HEK293 (cell line): ENCODE data around the gene RAX2.
A peak's percentile ranks its signal among the peaks of the same experiment; 100 is the strongest.

Experiments used
- GLIS2 ChIP-seq: fragments of 450-650 bp; formaldehyde crosslinking; IDR thresholded peaks from 2 replicates; pipeline ENCODE4 v1.5.1; 2016; ENCODE audit warnings: missing biosample characterization, missing genetic modification characterization
- KLF1 ChIP-seq: fragments of 450-650 bp; formaldehyde crosslinking; IDR thresholded peaks from 2 replicates; pipeline ENCODE4 v1.5.1; 2016; ENCODE audit warnings: missing biosample characterization, missing genetic modification characterization
- KLF16 ChIP-seq: fragments of 450-650 bp; formaldehyde crosslinking; IDR thresholded peaks from 2 replicates; pipeline ENCODE4 v1.5.1; 2017; ENCODE audit warnings: missing biosample characterization, missing genetic modification characterization
- KLF8 ChIP-seq: fragments of 450-650 bp; formaldehyde crosslinking; IDR thresholded peaks from 2 replicates; pipeline ENCODE4 v1.5.1; 2016; ENCODE audit warnings: missing biosample characterization, missing genetic modification characterization
- PBX3 ChIP-seq: sonication (generic); formaldehyde crosslinking; IDR thresholded peaks from 2 replicates; pipeline ENCODE4 v1.8.1; 2022; ENCODE audit warnings: mild to moderate bottlenecking, moderate library complexity, missing genetic modification reagents
- YY1 ChIP-seq: fragments of 450-650 bp; formaldehyde crosslinking; IDR thresholded peaks from 2 replicates; pipeline ENCODE4 v1.5.1; 2018; ENCODE audit warnings: missing biosample characterization, missing genetic modification characterization
- ZBTB48 ChIP-seq: fragments of 450-650 bp; formaldehyde crosslinking; IDR thresholded peaks from 2 replicates; pipeline ENCODE4 v1.5.1; 2016; ENCODE audit warnings: missing biosample characterization, missing genetic modification characterization
- ZBTB49 ChIP-seq: fragments of 450-650 bp; formaldehyde crosslinking; IDR thresholded peaks from 2 replicates; pipeline ENCODE4 v1.5.1; 2016; ENCODE audit warnings: missing biosample characterization, missing genetic modification characterization, low read depth
- ZNF121 ChIP-seq: fragments of 450-650 bp; formaldehyde crosslinking; IDR thresholded peaks from 2 replicates; pipeline ENCODE4 v1.5.1; 2016; ENCODE audit warnings: missing biosample characterization, missing genetic modification characterization
- ZNF138 ChIP-seq: fragments of 450-650 bp; formaldehyde crosslinking; IDR thresholded peaks from 2 replicates; pipeline ENCODE4 v1.5.1; 2016; ENCODE audit warnings: missing biosample characterization, missing genetic modification characterization, borderline replicate concordance
- ZNF239 ChIP-seq: fragments of 450-650 bp; formaldehyde crosslinking; IDR thresholded peaks from 2 replicates; pipeline ENCODE4 v1.5.1; 2016; ENCODE audit warnings: missing biosample characterization, missing genetic modification characterization
- ZNF366 ChIP-seq: fragments of 450-650 bp; formaldehyde crosslinking; conservative IDR thresholded peaks from 2 replicates; pipeline ENCODE4 v1.5.1; 2016; ENCODE audit warnings: missing biosample characterization, missing genetic modification characterization
- ZNF37A ChIP-seq: fragments of 450-650 bp; IDR thresholded peaks from 2 replicates; pipeline ENCODE4 v1.5.1; 2018; ENCODE audit warnings: missing biosample characterization, missing genetic modification characterization
- ZNF510 ChIP-seq: fragments of 450-650 bp; formaldehyde crosslinking; IDR thresholded peaks from 2 replicates; pipeline ENCODE4 v1.5.1; 2018; ENCODE audit warnings: mild to moderate bottlenecking, missing genetic modification characterization, missing biosample characterization; ENCODE audit not compliant: insufficient replicate concordance
- ZNF530 ChIP-seq: fragments of 450-650 bp; formaldehyde crosslinking; IDR thresholded peaks from 2 replicates; pipeline ENCODE4 v1.5.1; 2016; ENCODE audit warnings: low read depth, missing biosample characterization, missing genetic modification characterization
- ZNF561 ChIP-seq: fragments of 450-650 bp; IDR thresholded peaks from 2 replicates; pipeline ENCODE4 v1.5.1; 2018; ENCODE audit warnings: missing biosample characterization, missing genetic modification characterization, borderline replicate concordance
- ZNF658 ChIP-seq: fragments of 450-650 bp; formaldehyde crosslinking; IDR thresholded peaks from 2 replicates; pipeline ENCODE4; 2016; ENCODE audit warnings: missing biosample characterization, missing genetic modification characterization
- ZNF776 ChIP-seq: fragments of 450-650 bp; formaldehyde crosslinking; IDR thresholded peaks from 2 replicates; pipeline ENCODE4 v1.5.0; 2017; ENCODE audit warnings: missing biosample characterization, missing genetic modification characterization, borderline replicate concordance
- ZNF785 ChIP-seq: fragments of 450-650 bp; formaldehyde crosslinking; IDR thresholded peaks from 2 replicates; pipeline ENCODE4 v1.5.1; 2016; ENCODE audit warnings: missing biosample characterization, missing genetic modification characterization
- ZSCAN16 ChIP-seq: fragments of 450-650 bp; formaldehyde crosslinking; IDR thresholded peaks from 2 replicates; pipeline ENCODE4 v1.5.1; 2016; ENCODE audit warnings: missing biosample characterization, missing genetic modification characterization
- TF ChIP-seq, protein P1 (sequence below): fragments of 450-650 bp; formaldehyde crosslinking; IDR thresholded peaks from 2 replicates; pipeline ENCODE4 v1.5.1; 2016; ENCODE audit warnings: missing biosample characterization, missing genetic modification characterization, borderline replicate concordance
- TF ChIP-seq, protein P2 (sequence below): fragments of 450-650 bp; formaldehyde crosslinking; conservative IDR thresholded peaks from 2 replicates; pipeline ENCODE4 v1.5.1; 2016; ENCODE audit warnings: low read depth, missing biosample characterization, missing genetic modification characterization
- TF ChIP-seq, protein P3 (sequence below): fragments of 450-650 bp; formaldehyde crosslinking; optimal IDR thresholded peaks from 2 replicates; pipeline ENCODE3; 2016; ENCODE audit warnings: missing biosample characterization, mild to moderate bottlenecking, missing genetic modification characterization
- TF ChIP-seq, protein P4 (sequence below): fragments of 450-650 bp; IDR thresholded peaks from 2 replicates; pipeline ENCODE4 v1.5.1; 2018; ENCODE audit warnings: missing biosample characterization, mild to moderate bottlenecking, missing genetic modification characterization

The RAX2 gene

DNA sequence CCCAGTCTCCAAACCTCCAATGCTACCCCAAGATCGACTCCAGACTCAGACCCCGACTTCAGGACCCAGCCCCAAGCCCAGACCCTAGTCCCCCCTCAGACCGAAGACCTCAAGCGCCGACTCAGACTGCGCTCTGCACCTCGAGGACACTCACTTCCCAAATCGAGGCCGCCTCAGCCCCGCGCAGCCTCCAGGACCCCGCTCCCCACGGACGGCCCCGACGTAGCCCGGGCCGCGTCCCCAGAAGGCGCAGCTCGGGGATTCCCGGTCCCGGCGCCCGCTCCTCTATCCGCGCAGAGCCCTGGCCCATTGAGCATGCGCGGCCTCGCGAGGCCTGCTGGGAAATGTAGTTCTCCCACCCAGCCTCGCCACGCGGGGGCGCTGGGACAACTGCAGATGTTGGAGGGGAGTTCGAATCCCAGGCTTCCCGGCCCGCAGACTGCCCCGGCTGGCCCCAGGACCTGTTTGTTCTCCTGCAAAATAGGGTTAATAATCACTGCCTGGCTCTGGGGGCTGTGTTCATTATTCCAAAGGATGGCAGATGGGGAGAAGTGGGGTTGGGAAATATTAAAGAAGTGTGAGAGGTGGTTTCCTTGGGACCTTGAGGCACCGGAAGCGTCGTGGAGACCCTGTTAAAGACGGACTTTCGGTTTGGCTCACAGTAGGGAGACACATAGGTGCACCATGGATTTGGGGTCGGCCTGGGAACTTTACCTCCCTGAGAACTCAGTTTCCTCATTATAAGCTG is 10.5 kb downstream of the RAX2 start, which contains the start of gene APBA3 (continued):
- no peak for TF ChIP-seq ZBTB49
- 0 out of 2 replicates have a peak, but pooled peaks have one; percentile 29 for TF ChIP-seq PBX3 (CRISPR knock-in tag)
- TF ChIP-seq ZBTB48 (tag by site-specific recombination): peak; percentile 59; the same call in 1 of the 2 replicates
- no peak for TF ChIP-seq GLIS2
- TF ChIP-seq ZNF530 (tag by site-specific recombination): no peak
- no peak for TF ChIP-seq ZNF37A (tag by site-specific recombination)
- TF ChIP-seq KLF16 (tag by site-specific recombination): peak; percentile 75
- TF ChIP-seq ZNF561: peak; percentile 98
- TF ChIP-seq ZNF658 (tag by site-specific recombination): no peak
- TF ChIP-seq, protein P1, sequence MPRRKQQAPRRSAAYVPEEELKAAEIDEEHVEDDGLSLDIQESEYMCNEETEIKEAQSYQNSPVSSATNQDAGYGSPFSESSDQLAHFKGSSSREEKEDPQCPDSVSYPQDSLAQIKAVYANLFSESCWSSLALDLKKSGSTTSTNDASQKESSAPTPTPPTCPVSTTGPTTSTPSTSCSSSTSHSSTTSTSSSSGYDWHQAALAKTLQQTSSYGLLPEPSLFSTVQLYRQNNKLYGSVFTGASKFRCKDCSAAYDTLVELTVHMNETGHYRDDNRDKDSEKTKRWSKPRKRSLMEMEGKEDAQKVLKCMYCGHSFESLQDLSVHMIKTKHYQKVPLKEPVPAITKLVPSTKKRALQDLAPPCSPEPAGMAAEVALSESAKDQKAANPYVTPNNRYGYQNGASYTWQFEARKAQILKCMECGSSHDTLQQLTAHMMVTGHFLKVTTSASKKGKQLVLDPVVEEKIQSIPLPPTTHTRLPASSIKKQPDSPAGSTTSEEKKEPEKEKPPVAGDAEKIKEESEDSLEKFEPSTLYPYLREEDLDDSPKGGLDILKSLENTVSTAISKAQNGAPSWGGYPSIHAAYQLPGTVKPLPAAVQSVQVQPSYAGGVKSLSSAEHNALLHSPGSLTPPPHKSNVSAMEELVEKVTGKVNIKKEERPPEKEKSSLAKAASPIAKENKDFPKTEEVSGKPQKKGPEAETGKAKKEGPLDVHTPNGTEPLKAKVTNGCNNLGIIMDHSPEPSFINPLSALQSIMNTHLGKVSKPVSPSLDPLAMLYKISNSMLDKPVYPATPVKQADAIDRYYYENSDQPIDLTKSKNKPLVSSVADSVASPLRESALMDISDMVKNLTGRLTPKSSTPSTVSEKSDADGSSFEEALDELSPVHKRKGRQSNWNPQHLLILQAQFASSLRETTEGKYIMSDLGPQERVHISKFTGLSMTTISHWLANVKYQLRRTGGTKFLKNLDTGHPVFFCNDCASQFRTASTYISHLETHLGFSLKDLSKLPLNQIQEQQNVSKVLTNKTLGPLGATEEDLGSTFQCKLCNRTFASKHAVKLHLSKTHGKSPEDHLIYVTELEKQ: no peak
- TF ChIP-seq KLF1 (tag by site-specific recombination): no peak
- TF ChIP-seq, protein P2, sequence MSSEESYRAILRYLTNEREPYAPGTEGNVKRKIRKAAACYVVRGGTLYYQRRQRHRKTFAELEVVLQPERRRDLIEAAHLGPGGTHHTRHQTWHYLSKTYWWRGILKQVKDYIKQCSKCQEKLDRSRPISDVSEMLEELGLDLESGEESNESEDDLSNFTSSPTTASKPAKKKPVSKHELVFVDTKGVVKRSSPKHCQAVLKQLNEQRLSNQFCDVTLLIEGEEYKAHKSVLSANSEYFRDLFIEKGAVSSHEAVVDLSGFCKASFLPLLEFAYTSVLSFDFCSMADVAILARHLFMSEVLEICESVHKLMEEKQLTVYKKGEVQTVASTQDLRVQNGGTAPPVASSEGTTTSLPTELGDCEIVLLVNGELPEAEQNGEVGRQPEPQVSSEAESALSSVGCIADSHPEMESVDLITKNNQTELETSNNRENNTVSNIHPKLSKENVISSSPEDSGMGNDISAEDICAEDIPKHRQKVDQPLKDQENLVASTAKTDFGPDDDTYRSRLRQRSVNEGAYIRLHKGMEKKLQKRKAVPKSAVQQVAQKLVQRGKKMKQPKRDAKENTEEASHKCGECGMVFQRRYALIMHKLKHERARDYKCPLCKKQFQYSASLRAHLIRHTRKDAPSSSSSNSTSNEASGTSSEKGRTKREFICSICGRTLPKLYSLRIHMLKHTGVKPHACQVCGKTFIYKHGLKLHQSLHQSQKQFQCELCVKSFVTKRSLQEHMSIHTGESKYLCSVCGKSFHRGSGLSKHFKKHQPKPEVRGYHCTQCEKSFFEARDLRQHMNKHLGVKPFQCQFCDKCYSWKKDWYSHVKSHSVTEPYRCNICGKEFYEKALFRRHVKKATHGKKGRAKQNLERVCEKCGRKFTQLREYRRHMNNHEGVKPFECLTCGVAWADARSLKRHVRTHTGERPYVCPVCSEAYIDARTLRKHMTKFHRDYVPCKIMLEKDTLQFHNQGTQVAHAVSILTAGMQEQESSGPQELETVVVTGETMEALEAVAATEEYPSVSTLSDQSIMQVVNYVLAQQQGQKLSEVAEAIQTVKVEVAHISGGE: peak; percentile 99
- peak; percentile 74 for TF ChIP-seq ZNF785
- no peak for TF ChIP-seq ZNF121 (tag by site-specific recombination)
- no peak for TF ChIP-seq ZNF776 (tag by site-specific recombination)
- TF ChIP-seq, protein P3, sequence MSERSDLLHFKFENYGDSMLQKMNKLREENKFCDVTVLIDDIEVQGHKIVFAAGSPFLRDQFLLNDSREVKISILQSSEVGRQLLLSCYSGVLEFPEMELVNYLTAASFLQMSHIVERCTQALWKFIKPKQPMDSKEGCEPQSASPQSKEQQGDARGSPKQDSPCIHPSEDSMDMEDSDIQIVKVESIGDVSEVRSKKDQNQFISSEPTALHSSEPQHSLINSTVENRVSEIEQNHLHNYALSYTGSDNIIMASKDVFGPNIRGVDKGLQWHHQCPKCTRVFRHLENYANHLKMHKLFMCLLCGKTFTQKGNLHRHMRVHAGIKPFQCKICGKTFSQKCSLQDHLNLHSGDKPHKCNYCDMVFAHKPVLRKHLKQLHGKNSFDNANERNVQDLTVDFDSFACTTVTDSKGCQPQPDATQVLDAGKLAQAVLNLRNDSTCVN (tag by site-specific recombination): peak; percentile 81
- TF ChIP-seq ZSCAN16: no peak
- TF ChIP-seq ZNF239: no peak
- no peak for TF ChIP-seq ZNF138 (tag by site-specific recombination)
- 0 out of 2 replicates have a peak, but pooled peaks have one; percentile 10 for TF ChIP-seq ZNF366
- TF ChIP-seq ZNF510 (tag by site-specific recombination): no peak
- TF ChIP-seq YY1 (tag by site-specific recombination): peak; percentile 62; the same call in 1 of the 2 replicates
- TF ChIP-seq, protein P4, sequence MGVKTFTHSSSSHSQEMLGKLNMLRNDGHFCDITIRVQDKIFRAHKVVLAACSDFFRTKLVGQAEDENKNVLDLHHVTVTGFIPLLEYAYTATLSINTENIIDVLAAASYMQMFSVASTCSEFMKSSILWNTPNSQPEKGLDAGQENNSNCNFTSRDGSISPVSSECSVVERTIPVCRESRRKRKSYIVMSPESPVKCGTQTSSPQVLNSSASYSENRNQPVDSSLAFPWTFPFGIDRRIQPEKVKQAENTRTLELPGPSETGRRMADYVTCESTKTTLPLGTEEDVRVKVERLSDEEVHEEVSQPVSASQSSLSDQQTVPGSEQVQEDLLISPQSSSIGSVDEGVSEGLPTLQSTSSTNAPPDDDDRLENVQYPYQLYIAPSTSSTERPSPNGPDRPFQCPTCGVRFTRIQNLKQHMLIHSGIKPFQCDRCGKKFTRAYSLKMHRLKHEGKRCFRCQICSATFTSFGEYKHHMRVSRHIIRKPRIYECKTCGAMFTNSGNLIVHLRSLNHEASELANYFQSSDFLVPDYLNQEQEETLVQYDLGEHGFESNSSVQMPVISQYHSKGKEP (tag by site-specific recombination): peak; percentile 50; the same call in 1 of the 2 replicates
- TF ChIP-seq KLF8 (tag by site-specific recombination): peak; percentile 58
